Fibroblast of peridontal ligament (primary cell): ENCODE results near the gene KRT82.
"Not testable (repeated sequence)": the region's sequence is repeated elsewhere in the genome, so short reads cannot be mapped to it uniquely, and the experiment has no call there.

Source experiments
- DNase-seq: peaks from one replicate; pipeline ENCODE4 v3.0.0-alpha.2; 2010; ENCODE audit errors: extremely low read depth

The KRT82 gene

GRCh38 chr12:52360663-52361271, 45.4 kb downstream of the KRT82 start:
- no peak for DNase-seq

GRCh38 chr12:52360106-52360662, 46.0 kb downstream of the KRT82 start:
- DNase-seq = no peak

- DNase-seq = no peak
Measured at GRCh38 chr12:52359621-52360061, 46.5 kb downstream of the KRT82 start.

- no peak for DNase-seq
Measured at GRCh38 chr12:52358575-52359350, 47.4 kb downstream of the KRT82 start.

- DNase-seq = no peak
Measured at GRCh38 chr12:52356762-52357580, 49.2 kb downstream of the KRT82 start.

- DNase-seq = no peak
Measured at GRCh38 chr12:52356031-52356761, 49.9 kb downstream of the KRT82 start.

GRCh38 chr12:52355176-52355575, 51.0 kb downstream of the KRT82 start:
- DNase-seq = no peak

- no peak for DNase-seq
Measured at GRCh38 chr12:52354200-52354599, 51.9 kb downstream of the KRT82 start.

- DNase-seq = no peak
Measured at GRCh38 chr12:52353766-52354165, 52.4 kb downstream of the KRT82 start.

GRCh38 chr12:52352951-52353350, 53.2 kb downstream of the KRT82 start:
- DNase-seq = no peak

- DNase-seq = no peak
Measured at GRCh38 chr12:52351196-52352059, 54.7 kb downstream of the KRT82 start.

- DNase-seq = no peak
Measured at GRCh38 chr12:52350786-52351185, 55.3 kb downstream of the KRT82 start.

GRCh38 chr12:52350021-52350620, 56.0 kb downstream of the KRT82 start:
- no peak for DNase-seq

GRCh38 chr12:52349196-52349595, 56.9 kb downstream of the KRT82 start:
- DNase-seq = no peak

GRCh38 chr12:52347551-52348510, 58.3 kb downstream of the KRT82 start:
- no peak for DNase-seq

- no peak for DNase-seq
Measured at GRCh38 chr12:52347016-52347415, 59.1 kb downstream of the KRT82 start.

- no peak for DNase-seq
Measured at GRCh38 chr12:52346593-52346992, 59.5 kb downstream of the KRT82 start.

GRCh38 chr12:52345041-52345440, 61.1 kb downstream of the KRT82 start:
- DNase-seq = not testable (repeated sequence)

GRCh38 chr12:52344111-52344510, 62.0 kb downstream of the KRT82 start:
- DNase-seq = no peak
